ENCODE measurements around the gene LGR4. TPM values are rescaled to one million over a fixed set of nuclear protein-coding genes. Genes with fewer than 3 reads are reported as not detected.

Gene LGR4
- polyA plus RNA-seq, 4 donors, result 120 to 160 (median 134) TPM

DNA sequence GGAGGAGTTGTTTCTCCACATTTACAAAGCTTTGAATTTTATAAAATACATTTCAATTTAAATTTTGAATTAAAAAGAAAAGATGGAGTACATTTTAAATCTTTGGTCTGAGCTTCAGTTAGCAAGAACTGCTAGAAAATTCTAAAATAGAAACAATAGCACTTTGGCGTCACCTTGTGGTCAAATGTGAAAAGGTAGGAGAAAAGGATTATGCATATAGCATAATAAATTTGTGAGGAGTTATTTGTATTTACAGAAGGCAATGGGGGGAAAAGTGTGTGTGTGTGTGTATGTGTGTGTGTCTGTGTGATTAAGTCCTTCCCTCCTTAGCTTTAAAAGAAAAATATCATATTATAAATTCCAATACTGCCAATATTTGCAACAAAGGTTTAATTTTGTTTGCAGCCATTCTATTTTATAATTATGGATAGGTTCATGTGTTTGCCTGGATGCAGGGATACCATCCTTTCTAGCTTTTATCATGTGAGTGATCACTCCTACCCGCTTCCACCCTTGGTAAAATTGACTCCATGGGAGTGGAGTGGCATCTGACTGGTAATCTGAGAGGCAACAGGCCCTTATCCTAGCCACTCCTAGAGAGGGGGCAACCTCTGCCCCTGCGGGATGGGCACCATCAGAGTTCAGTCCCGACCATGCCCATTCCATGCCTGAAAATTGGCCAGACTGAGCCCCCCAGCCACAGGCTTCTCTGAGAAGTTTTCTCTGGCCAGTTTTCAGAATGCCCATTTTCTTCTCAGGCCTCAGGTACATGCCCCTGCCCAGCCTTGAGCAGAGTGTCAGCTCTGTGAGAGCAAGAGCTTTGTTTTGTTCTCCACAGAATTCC, 13.6 kb upstream of the LGR4 start:
- DNase-seq (ENCODE audit: low read depth in 4 of 4, low spot score in 2 of 4), result no peak

GRCh38 chr11:27482793-27483192, 10.2 kb upstream of the LGR4 start:
- DNase-seq (ENCODE audit: low read depth in 4 of 4, low spot score in 2 of 4), result no peak

- DNase-seq (ENCODE audit: low read depth in 4 of 4, low spot score in 2 of 4), result no peak
These were observed 9.4 kb upstream of the LGR4 start for GRCh38 chr11:27481992-27482391.

DNA sequence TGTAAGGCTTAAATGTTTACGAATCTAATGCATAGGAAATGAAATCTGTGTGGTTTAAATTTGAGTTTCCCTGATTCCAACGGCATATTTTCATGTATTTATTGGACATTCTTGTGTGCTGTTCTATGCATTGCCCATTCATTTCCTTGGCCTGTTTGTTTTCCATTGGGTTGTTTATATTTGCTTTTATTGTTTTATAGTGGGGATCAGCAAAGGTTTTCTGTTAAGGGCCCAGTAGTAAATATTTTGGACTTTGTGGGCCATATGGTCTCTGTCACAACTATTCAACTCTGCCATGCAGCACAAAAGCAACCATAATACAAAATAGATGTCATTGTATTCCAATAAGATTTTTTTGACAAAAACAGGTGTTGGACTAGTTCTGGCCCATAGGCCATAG, 5.2 kb upstream of the LGR4 start:
- no peak for DNase-seq (ENCODE audit: low read depth in 4 of 4, low spot score in 2 of 4)

GRCh38 chr11:27477243-27477642, 4.7 kb upstream of the LGR4 start:
- DNase-seq (ENCODE audit: low read depth in 4 of 4, low spot score in 2 of 4), result no peak

DNA sequence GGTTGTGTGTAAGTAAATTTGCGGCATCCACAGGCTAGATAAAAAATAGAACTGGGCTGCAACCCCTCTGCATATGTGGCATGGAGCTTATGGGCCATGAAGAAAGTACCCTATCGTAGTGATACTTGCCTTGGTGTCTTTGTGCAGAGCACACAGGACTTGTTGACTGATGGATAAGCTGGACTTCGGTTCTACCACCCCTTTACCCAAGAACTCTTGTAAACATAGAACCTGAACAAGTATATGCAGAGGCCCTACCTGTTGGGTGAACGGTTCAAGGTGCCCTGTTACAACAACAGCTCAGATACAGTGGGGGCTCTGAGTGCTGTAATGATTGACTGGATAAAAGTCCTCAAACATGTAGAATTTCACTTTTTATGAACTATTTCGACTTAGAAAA, 3.0 kb upstream of the LGR4 start:
- no peak for DNase-seq (ENCODE audit: low read depth in 4 of 4, low spot score in 2 of 4)

GRCh38 chr11:27473017-27473406, 422 bp upstream of the LGR4 start:
- DNase-seq (ENCODE audit: low read depth in 4 of 4, low spot score in 2 of 4), result no peak

DNA sequence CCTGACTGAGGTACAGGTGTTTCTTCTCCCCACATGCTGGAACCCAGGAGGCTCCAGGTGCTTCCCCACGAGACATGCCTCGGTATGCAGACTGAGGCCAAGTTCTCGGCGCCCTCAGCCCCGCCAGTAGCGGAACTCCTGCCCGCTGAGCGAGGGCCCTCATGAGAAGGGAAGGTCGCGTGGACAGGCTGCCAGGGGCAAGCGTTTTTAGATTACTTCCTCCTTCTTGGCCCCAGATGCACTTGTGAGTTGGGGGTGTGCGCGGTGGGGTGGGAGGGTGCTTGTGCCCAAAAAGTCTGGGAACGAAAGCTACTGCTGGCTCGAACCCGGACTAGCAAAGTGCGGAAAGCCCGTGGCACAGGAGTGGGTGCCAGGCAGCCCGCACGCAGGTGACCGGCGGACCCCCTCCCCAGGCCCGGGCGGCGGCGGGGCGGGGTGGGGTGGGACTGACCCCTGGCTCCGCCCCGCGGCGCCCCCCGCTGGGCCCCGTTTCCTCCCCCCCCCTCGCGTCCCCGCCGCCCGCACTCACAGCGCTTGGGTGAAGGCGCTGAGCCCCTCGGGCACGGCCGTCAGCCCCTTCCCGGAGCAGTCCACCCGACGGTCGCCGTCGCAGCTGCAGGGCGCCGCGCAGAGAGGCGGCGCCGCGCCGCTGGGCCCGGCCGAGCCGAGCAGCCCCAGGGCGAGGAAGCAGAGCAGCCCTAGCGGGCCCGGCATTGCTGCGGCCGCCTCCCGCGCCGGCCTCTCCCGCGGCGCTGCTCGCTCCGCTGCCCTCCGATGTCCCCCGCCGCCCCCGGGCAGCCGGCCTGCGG, 797 bp downstream of the LGR4 start:
- DNase-seq (ENCODE audit: low read depth in 4 of 4, low spot score in 2 of 4), result no peak

GRCh38 chr11:27470826-27471588, 1.6 kb downstream of the LGR4 start:
- DNase-seq (ENCODE audit: low read depth in 4 of 4, low spot score in 2 of 4), result no peak

DNA sequence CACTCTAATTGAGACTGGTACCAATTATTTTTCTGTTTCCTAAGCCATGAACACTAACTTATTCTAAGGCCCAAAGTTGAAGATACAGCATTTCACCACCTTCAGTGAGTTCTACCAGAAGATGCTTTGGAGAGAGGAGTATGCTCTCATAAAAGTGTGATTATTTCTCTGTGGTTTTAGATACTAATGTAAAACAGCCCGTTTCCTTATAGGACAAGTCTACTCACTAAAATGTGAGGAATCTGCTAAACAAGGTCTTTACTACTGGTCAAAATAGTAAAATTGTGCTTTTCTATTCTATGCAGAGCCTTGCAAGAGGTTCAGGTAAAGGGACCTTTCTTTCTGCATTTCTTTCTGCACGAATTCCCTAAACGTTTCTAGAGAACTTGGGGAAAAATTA, 2.4 kb downstream of the LGR4 start:
- DNase-seq (ENCODE audit: low read depth in 4 of 4, low spot score in 2 of 4), result no peak

DNA sequence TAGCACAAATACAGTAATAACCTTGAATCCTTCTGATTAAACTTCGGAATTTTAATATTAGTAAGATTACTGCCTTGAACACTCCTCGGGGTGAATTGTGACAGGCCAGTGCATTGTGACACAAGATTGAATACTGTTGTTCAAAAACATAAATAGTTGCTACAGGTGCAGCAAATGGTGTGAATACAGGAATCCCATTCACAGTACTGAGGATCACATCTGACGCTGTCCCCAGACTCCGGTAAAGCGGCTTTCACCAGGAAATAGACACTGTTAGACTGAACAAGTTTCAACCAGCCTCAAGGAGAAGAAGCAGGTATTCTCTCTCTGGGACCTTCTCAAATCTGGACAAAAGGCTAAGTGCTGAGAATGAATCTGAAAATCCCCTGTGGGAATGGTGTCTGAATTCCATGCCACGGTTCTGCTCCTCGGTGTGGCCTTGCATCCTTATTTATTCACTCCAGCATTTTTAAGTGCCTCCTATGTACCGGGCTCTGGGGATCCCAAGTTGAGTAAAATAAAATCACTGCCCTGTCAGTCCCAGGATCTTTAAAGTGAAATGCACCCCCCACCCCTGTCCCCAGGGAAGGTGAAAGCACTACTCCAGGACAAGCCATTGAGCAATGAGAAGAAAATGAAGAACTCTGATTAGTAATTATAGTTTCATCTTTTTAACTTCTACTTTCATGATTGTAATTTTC, 3.4 kb downstream of the LGR4 start:
- no peak for DNase-seq (ENCODE audit: low read depth in 4 of 4, low spot score in 2 of 4)

GRCh38 chr11:27468209-27468994, 4.2 kb downstream of the LGR4 start:
- DNase-seq (ENCODE audit: low read depth in 4 of 4, low spot score in 2 of 4), result no peak

- DNase-seq (ENCODE audit: low read depth in 4 of 4, low spot score in 2 of 4), result no peak
These were observed 5.2 kb downstream of the LGR4 start for GRCh38 chr11:27467181-27467913.

DNA sequence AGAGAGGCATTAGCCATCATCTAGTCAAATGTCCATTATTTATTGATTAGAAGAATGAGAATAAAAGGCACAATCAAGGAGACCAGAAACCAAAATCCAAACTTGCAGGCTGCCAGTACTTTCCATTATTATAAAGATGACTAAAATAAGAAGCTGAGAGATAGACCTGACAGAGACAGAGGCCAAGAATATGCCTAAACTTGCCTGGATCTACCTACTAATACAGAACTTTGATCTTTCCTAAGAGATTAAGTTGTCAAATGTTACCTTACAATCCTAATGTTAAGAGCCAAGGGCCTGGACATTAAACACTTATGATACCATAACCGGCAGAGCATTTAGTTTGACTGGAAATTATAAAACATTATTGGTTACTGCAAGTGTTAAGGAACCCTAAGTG, 6.2 kb downstream of the LGR4 start:
- DNase-seq (ENCODE audit: low read depth in 4 of 4, low spot score in 2 of 4), result no peak

DNA sequence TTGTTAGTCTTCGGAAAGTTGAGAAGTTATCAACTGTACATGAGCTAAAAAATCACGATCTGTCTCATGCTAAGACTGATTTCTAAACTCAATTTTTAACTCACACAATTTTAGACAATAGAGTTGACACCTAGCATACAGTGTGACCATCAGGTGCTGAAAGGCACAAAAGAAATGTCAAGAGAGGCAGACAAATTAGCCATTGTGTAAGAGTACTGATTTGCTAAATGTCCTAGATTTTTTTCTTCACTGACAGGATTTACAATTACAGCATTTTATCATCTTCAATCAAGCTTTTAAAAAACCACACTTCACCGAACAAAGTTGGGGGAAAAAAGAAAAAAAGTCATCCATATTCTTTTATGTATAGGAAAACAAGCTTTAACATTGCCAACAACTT, 7.0 kb downstream of the LGR4 start:
- no peak for DNase-seq (ENCODE audit: low read depth in 4 of 4, low spot score in 2 of 4)

- no peak for DNase-seq (ENCODE audit: low read depth in 4 of 4, low spot score in 2 of 4)
These were observed 7.7 kb downstream of the LGR4 start for GRCh38 chr11:27464909-27465308.

DNA sequence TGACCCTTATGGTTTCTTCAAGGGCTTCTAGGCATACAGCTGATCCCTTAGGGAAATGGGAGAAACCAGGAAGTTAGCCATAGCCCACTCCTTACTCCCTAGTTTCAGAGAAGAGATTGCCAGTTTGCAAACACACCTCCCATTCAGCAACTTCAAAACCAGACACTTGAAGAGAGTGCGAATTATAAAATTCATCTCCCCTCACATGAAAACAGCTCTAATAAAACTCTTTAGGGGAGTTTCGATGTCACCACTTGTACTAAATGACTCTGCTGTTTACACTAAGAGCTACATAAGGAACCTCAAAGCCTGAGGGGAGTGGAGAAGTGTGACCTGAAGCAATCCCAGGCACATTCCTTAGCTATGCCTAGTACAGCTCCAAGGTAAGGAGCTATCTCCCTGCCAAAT, 8.3 kb downstream of the LGR4 start:
- no peak for DNase-seq (ENCODE audit: low read depth in 4 of 4, low spot score in 2 of 4)

DNA sequence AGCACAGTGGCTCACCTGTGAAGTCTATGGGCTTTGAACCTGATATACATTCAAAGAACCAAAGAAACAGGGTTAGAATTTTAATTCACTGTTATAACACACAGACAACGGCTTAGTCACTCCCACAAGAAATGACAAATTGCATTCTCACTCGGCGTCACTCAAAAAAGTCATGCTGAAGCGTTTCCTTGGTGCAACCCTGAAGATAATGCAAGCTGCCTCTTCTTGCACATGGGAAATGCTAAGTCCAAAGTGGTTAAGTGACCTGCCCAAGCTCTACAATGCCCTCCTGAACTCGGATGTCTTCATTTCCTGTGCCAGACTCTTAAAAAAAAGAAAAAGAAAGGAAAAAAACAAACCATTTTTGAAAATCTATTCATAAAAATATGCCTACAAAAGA, 10.0 kb downstream of the LGR4 start:
- no peak for DNase-seq (ENCODE audit: low read depth in 4 of 4, low spot score in 2 of 4)
